B cell (primary cell): ENCODE data around the gene GET4. TPM values are rescaled to one million over a fixed set of nuclear protein-coding genes. Genes with fewer than 3 reads are reported as not detected.

ENCODE experiments used
- ATAC-seq: fragments of 200-7000 bp; cut with Tn5 transposase; one replicate; pipeline ENCODE4 v1.10.0; 2021; ENCODE audit warnings: low read depth, mild to moderate bottlenecking, moderate number of reproducible peaks, moderate library complexity
- CTCF ChIA-PET: fragments of 350-600 bp; sonication (Branson Sonifier 250); formaldehyde crosslinking; loops from one replicate; lab custom pipeline; 2021; ENCODE audit warnings: antibody characterized with exemption, inconsistent platforms; lab: Charles Lee
- POLR2A ChIA-PET: fragments of 350-600 bp; sonication (Branson Sonifier 250); formaldehyde crosslinking; loops from one replicate; lab custom pipeline; 2021; ENCODE audit warnings: antibody characterized with exemption; lab: Charles Lee
- DNase-seq: peaks from one replicate; pipeline ENCODE4 v3.0.0; 2013
- H2AFZ ChIP-seq: 2 replicates; pipeline ENCODE4 v1.6.1; 2012; ENCODE audit warnings: mild to moderate bottlenecking, low read depth, low read length; ENCODE audit not compliant: insufficient read depth, poor library complexity, severe bottlenecking
- H3K27ac ChIP-seq, 2 donors: 1 replicate in 1 of 2; 2 replicates in 1 of 2; pipeline ENCODE4 v1.5.1; 2012 to 2013; ENCODE audit warnings: low read length in 2 of 2, mild to moderate bottlenecking in 2 of 2, moderate library complexity in 1 of 2
- H3K27me3 ChIP-seq, 4 experiments: fragments of 200-600 bp in 1 of 4; sonication (generic) in 1 of 4; replicated peaks in 1 of 4; 1 replicate in 2 of 4; 2 replicates in 2 of 4; pipeline versions ENCODE4 v1.6.1 to v1.7.0; 2013 to 2016; ENCODE audit warnings: low read length in 3 of 4, mild to moderate bottlenecking in 2 of 4, mixed read lengths in 1 of 4, moderate library complexity in 1 of 4; ENCODE audit not compliant: insufficient read depth in 4 of 4, control insufficient read depth in 3 of 4; ENCODE audit errors: control extremely low read depth in 1 of 4
- H3K36me3 ChIP-seq, 2 experiments: replicated peaks in 1 of 2; 1 replicate in 1 of 2; 2 replicates in 1 of 2; pipeline versions ENCODE4 v1.6.1 to v1.7.1; 2013; ENCODE audit warnings: low read length in 1 of 2; ENCODE audit not compliant: insufficient read depth in 2 of 2, control insufficient read depth in 1 of 2; ENCODE audit errors: control extremely low read depth in 1 of 2, extremely low read depth in 1 of 2
- H3K4me1 ChIP-seq, 2 donors: fragments of 200-600 bp in 1 of 2; sonication (generic) in 1 of 2; 1 replicate in 1 of 2; 2 replicates in 1 of 2; pipeline versions ENCODE4 v1.5.1 to v1.6.1; 2013 to 2017; ENCODE audit warnings: low read length in 2 of 2; ENCODE audit not compliant: control insufficient read depth in 2 of 2, insufficient read depth in 2 of 2
- H3K4me2 ChIP-seq: replicated peaks from 2 replicates; pipeline ENCODE3; 2012; ENCODE audit warnings: mild to moderate bottlenecking, low read depth, low read length; ENCODE audit not compliant: poor library complexity, severe bottlenecking
- H3K4me3 ChIP-seq, 5 experiments: fragments of 200-600 bp in 1 of 5; sonication (generic) in 1 of 5; 1 replicate in 3 of 5; 2 replicates in 2 of 5; pipeline versions ENCODE4 v1.5.1 to v1.7.0; 2011 to 2016; ENCODE audit warnings: low read length in 4 of 5, mild to moderate bottlenecking in 4 of 5, low read depth in 2 of 5, control low read depth in 1 of 5, moderate library complexity in 1 of 5; ENCODE audit not compliant: insufficient read depth in 1 of 5; ENCODE audit errors: control extremely low read depth in 1 of 5, extremely low read depth in 1 of 5
- H3K79me2 ChIP-seq: fragments of 200-600 bp; sonication (generic); one replicate; pipeline ENCODE4 v1.6.0; 2016; ENCODE audit warnings: low read length; ENCODE audit not compliant: control insufficient read depth, insufficient read depth
- H3K9ac ChIP-seq: fragments of 200-600 bp; sonication (generic); 2 replicates; pipeline ENCODE4 v1.6.1; 2017; ENCODE audit warnings: mild to moderate bottlenecking, low read length, moderate library complexity
- H3K9me3 ChIP-seq, 3 donors: one replicate each; pipeline versions ENCODE4 v1.6.1 to v1.7.1; 2013; ENCODE audit warnings: low read length in 2 of 3; ENCODE audit not compliant: control insufficient read depth in 2 of 3, insufficient read depth in 1 of 3; ENCODE audit errors: control extremely low read depth in 1 of 3
- H4K20me1 ChIP-seq: 2 replicates; pipeline ENCODE4 v1.6.0; 2012; ENCODE audit warnings: mild to moderate bottlenecking, low read length; ENCODE audit not compliant: insufficient read depth, control insufficient read depth, poor library complexity, severe bottlenecking
- H3K27ac Mint-ChIP-seq: one replicate; pipeline ENCODE4 v1.8.0; 2021; ENCODE audit warnings: mixed read lengths
- H3K27me3 Mint-ChIP-seq: one replicate; pipeline ENCODE4 v1.8.0; 2021; ENCODE audit warnings: mixed read lengths
- H3K4me1 Mint-ChIP-seq: one replicate; pipeline ENCODE4 v1.8.0; 2021; ENCODE audit warnings: mixed read lengths
- H3K4me3 Mint-ChIP-seq: one replicate; pipeline ENCODE4 v1.8.0; 2021; ENCODE audit warnings: mixed read lengths
- H3K9me3 Mint-ChIP-seq: one replicate; pipeline ENCODE4 v1.8.0; 2022; ENCODE audit warnings: mixed read lengths; ENCODE audit not compliant: insufficient read depth
- EZH2 ChIP-seq: IDR thresholded peaks from 2 replicates; pipeline ENCODE4 v1.6.1; 2012; ENCODE audit warnings: borderline replicate concordance, low read depth, mild to moderate bottlenecking, moderate library complexity, low read length; ENCODE audit not compliant: insufficient read depth, poor library complexity, severe bottlenecking
- WGBS: methylation state at CpG from one replicate; pipeline ENCODE4 v1.1.5; 2013; ENCODE audit warnings: missing lambda C conversion rate; ENCODE audit not compliant: insufficient coverage; 5-methylcytosine and 5-hydroxymethylcytosine counted together
- intact Hi-C: fragments of 100-400 bp; cut with micrococcal nuclease; formaldehyde crosslinking; loops from one replicate; pipeline ENCODE4 v1.10.0; 2022
- polyA plus RNA-seq: library from polyadenylated mRNA; depleted of rRNA; stranded (reverse); fragments of >200 nt; gene quantifications from 2 replicates; pipeline ENCODE4 v1.2.3, GENCODE V29; 2012
- total RNA-seq, 2 donors: library from RNA; stranded (reverse); fragments of 120-200 nt in 1 of 2; gene quantifications; 1 replicate in 1 of 2; 2 replicates in 1 of 2; pipeline versions ENCODE4 v1.2.3 to v1.2.4, GENCODE V29; 2013 to 2022
- TF ChIP-seq, protein P1 (sequence below): fragments of 200-600 bp; IDR thresholded peaks from one replicate; pipeline ENCODE4 v1.8.0; 2022; ENCODE audit warnings: antibody characterized with exemption, mild to moderate bottlenecking

Gene GET4
- total and polyA plus RNA-seq, 2 donors (not counting 1 experiment from before 2014, with no cell fraction given) = 53.5 to 65.5 TPM

DNA sequence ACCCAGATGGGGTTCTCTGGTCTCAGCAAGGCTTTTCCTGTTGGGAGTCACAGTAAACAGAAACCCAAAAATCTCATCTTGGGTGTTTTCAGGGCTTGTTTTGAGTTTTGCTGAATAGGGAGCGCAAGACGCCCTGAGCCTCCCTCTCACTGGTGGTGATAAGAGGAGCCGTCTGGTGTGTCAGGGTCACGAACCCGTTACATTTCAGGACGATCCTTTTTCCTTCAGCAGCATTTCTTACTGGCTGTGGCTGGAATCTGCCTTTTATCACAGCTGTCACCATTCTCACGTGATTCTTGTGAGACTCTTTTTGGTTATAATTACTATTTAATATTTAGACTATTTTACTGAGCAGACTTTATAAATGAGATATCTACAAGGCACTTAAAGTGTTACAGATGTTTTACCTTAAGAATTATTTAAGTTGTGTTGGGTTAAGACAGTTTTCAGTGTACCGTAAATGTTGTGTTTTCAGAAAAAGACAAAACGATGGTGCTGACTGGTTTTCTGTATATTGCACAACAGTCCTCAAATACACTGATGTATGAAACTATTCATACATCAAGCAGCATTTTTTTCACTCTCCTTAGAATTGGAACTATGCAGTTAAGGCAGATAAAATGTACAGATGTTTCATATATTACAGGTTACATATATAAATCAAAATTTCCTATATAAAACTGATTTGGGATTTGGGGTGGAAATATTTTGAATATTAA, 2.2 kb upstream of the GET4 start:
- Histone ChIP-seq H3K27me3 (no peaks in the 10 kb centered on the region), H3K79me2 (peaks cover 23% of the 10 kb centered on the region), H3K4me1 (peaks cover 21 to 35% of the 10 kb centered on the region in 2 donors), H3K9ac (no peak overlapping the region), H4K20me1 (peaks cover 16% of the 10 kb centered on the region), H3K27ac (no peak overlapping the region), H2AFZ (no peak overlapping the region), H3K4me2 (no peak overlapping the region), H3K36me3 (peaks cover 0 to 25% of the 10 kb centered on the region in 2 experiments), H3K9me3 (peaks cover 0 to 7% (median 0%) of the 10 kb centered on the region in 3 donors), H3K4me3 (no peak overlapping the region)
- Mint-ChIP-seq H3K27me3 (no peaks in the 10 kb centered on the region), H3K27ac (peak overlapping the region; percentile 53), H3K4me3 (no peak overlapping the region), H3K4me1 (peaks cover 25% of the 10 kb centered on the region), H3K9me3 (no peaks in the 10 kb centered on the region)
- ChIA-PET POLR2A (no interaction called here), CTCF (interaction anchor here (0.6 to 8.7 kb wide), 14 partner anchors 13 to 552 kb away, joined by 3 to 113 read pairs (median 3); partner anchors contain the start of gene SUN1)
- ATAC-seq = no peak
- WGBS = no CpG with 5 or more reads among the region's 9 CpGs
- DNase-seq = no peak
- no peak for TF ChIP-seq EZH2
- TF ChIP-seq, protein P1, sequence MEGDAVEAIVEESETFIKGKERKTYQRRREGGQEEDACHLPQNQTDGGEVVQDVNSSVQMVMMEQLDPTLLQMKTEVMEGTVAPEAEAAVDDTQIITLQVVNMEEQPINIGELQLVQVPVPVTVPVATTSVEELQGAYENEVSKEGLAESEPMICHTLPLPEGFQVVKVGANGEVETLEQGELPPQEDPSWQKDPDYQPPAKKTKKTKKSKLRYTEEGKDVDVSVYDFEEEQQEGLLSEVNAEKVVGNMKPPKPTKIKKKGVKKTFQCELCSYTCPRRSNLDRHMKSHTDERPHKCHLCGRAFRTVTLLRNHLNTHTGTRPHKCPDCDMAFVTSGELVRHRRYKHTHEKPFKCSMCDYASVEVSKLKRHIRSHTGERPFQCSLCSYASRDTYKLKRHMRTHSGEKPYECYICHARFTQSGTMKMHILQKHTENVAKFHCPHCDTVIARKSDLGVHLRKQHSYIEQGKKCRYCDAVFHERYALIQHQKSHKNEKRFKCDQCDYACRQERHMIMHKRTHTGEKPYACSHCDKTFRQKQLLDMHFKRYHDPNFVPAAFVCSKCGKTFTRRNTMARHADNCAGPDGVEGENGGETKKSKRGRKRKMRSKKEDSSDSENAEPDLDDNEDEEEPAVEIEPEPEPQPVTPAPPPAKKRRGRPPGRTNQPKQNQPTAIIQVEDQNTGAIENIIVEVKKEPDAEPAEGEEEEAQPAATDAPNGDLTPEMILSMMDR = no peak
- intact Hi-C loops = loop anchor here (5.0 kb wide), 1 partner anchor 42 kb away; the partner anchor contains the start of gene SUN1

DNA sequence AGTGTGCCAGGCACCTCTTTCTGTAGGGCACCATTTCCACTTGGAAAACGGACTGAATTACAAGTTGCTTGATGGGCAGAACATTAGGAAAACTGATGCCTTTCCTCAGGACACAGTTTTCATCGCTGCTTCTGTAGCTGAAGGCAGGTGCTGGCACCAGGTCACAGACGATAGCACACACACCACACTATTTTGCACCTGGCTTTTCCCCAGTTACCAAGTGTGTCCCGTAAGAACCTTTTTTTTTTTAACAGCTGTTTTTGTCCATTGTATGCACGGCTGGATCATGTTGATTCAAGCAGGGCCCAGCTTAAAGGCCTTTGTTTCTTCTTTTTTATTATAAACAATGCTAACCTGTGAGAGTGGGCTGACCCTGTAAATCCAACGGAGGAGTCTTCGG, 1.3 kb upstream of the GET4 start:
- no peak overlapping the region for H2AFZ ChIP-seq
- H3K4me2 ChIP-seq = peak overlapping the region; percentile 71
- peak overlapping the region; percentile 61 for H3K27ac Mint-ChIP-seq
- peak overlapping the region; percentile 45 for H3K4me3 Mint-ChIP-seq
- intact Hi-C loops = loop anchor here (5.0 kb wide), 1 partner anchor 267 kb away; no protein-coding TSS in a partner anchor
- peak overlapping the region in 1 of 2 donors; percentile 72 for H3K27ac ChIP-seq
- no peaks in the 10 kb centered on the region for H3K27me3 Mint-ChIP-seq
- no peaks in the 10 kb centered on the region for H3K27me3 ChIP-seq
- peaks cover 1 to 23% of the 10 kb centered on the region in 2 experiments for H3K36me3 ChIP-seq
- no peak for DNase-seq
- H3K79me2 ChIP-seq = peaks cover 31% of the 10 kb centered on the region
- POLR2A ChIA-PET = interaction anchor here (1.7 kb wide), 1 partner anchor 100 kb away, joined by 3 read pairs; no protein-coding TSS in a partner anchor
- peaks cover 21 to 35% of the 10 kb centered on the region in 2 donors for H3K4me1 ChIP-seq
- CTCF ChIA-PET = interaction anchor here (0.7 to 8.7 kb wide), 6 partner anchors 39 to 148 kb away, joined by 3 to 113 read pairs (median 3); partner anchors contain the start of gene SUN1
- peaks cover 25% of the 10 kb centered on the region for H4K20me1 ChIP-seq
- H3K9me3 ChIP-seq = peaks cover 0 to 7% (median 0%) of the 10 kb centered on the region in 3 donors
- TF ChIP-seq, protein P1 = no peak
- TF ChIP-seq EZH2 = no peak
- no peak for ATAC-seq
- H3K4me3 ChIP-seq = no peak overlapping the region
- WGBS = 75% methylated on average over 3 of the region's 7 CpGs
- H3K9ac ChIP-seq = no peak overlapping the region
- H3K4me1 Mint-ChIP-seq = peaks cover 30% of the 10 kb centered on the region
- no peaks in the 10 kb centered on the region for H3K9me3 Mint-ChIP-seq
